ENCODE results near the gene CDK11A.

DNA sequence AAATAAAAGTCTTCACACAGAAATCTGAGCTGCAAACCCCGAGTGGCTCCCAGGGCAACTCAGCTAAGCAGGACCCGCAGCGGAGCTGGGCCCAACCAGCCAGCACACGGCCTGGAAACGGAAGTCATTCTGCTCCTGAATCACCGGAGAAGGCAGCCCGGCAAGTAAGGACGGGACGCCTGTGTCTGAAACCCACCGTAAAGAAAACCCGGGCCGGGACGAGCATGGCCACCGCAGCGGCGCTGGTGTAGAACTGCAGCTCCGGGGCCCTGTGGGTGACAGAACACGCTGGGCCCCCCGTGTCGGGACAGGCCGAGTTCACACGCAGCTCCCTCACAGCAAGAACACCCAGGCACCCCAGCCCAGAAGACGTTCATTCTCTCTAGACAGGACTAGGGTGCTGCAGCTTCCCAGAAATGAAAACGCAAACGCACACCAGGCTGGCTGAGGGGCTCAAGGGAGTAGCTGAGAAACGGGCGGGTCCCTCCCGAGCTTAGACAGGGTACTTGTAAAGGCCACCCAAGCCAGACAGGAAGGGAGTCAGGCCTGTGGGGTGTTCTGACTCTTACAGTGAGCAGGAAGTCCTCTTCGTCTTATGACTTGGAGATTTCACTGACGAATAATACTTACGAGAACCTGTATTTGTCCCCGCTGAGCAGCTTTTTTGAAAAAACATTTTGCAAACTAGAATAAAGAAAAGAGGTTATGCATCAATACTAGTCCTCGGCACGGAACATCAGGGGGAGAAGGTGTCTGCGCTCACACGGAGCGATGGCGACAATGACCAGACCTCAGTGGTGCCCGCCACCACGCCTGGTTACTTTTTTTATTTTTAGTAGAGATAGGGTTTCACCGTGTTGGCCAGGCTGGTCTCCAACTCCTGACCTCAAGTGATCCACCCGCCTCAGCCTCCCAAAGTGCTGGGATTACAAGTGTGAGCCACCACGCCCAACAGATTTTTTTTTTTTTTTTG, 54.4 kb downstream of the CDK11A start:
- TF ChIP-seq CTCF (IDR thresholded peaks at IDR 0.05; ENCODE audit: insufficient read depth, low read length) (no peak), REST (IDR thresholded peaks at IDR 0.05; ENCODE audit: insufficient replicate concordance, low read depth) (no peak), POLR2AphosphoS5 (IDR thresholded peaks at IDR 0.05; ENCODE audit: low read depth) (peak; percentile 50; the same call in 1 of the 2 replicates), SPI1 (IDR thresholded peaks at IDR 0.05; ENCODE audit: borderline replicate concordance, low read depth) (no peak; the same call in 1 of the 2 replicates)
